HG03575 (cell line): ENCODE data around the gene ATG9B.

Source experiments
- ATAC-seq: cut with Tn5 transposase; IDR thresholded peaks from one replicate; pipeline ENCODE4 v1.9.1; 2021; ENCODE audit not compliant: unreplicated experiment, insufficient number of reproducible peaks, low FRiP score; ENCODE audit errors: extremely low read depth

The ATG9B gene

DNA sequence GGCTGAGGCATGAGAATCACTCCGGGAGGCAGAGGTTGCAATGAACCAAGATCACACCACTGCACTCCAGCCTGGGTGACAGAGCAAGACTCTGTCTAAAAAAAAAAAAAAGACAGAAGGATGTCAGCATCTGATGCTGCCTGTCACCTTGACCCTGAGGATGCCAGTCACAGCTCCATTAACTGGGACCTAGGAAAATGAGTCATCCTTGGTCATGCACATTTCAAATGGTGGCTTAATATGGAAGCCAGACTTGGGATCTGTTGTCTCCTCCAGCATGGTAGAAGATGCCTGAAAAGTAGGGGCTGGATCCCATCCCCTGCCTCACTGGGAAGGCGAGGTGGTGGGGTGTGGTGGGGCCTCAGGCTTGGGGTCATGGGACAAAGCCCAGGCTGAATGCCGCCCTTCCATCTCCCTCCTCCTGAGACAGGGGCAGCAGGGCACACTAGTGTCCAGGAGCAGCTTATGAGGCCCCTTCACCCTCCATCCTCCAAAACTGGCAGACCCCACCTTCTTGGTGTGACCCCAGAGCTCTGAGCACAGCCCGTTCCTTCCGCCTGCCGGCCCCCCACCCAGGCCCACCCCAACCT is 32.1 kb downstream of the ATG9B start:
- no peak for ATAC-seq

DNA sequence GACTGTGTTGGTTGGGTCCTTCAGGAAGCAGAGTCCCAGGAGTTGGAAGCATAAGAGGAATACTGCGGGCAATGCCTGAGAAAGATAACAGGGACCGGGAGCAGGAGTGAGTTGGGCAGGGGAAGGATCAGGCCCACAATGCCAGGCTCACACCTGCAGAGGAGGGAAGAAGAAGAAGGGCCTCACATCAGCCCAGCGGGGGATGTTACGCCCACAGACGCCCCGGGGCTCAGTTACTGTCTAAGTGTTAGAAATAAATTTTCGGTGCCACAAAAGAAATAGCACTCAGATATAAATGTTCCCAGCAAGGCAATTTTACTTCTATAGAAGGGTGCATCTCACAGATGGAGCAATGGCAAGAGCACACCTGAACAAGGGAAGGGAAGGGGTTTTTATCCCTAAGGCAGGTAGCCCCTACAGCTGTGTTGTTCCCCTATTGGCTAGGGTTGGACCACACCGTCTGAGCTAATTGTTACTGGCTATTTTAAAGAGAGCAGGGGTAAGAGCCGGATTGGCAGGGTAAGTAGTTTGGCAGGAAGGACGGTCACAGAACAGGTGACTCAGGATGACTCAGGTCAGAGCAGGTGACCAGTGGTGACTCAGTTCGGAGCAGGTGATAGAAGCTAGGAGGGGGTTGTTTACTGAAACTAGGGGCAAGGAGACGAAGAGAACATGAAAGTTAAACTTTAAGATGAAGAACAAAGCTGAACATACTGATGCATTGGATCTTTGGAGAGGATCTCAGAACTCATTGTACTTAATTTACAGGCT is 33.7 kb downstream of the ATG9B start, which contains the start of gene NOS3:
Gene NOS3 (plus strand): TSS at position 602 of the 771 bp plus-strand sequence. CDS start 2,787 bp downstream, outside the sequence.
- no peak for ATAC-seq

DNA sequence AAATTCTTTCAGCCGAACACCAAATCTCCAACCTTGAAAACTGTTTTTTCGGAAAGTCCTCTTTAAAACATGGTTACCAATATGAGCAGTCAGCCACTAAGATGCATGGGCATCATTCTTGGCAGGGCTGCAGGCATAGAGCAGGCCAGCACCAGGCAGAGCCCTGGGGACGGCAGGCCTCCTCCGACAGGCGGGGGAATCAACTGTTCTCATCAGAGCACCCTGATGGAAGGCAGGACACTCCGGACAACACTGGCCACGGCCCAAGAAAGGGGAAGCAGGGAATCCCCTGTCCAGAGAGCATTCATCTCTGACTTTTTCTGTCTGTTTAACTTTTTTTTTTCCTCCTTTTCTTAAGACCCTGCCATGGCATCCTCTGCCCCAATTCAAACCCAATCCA is 34.8 kb downstream of the ATG9B start:
- no peak for ATAC-seq

DNA sequence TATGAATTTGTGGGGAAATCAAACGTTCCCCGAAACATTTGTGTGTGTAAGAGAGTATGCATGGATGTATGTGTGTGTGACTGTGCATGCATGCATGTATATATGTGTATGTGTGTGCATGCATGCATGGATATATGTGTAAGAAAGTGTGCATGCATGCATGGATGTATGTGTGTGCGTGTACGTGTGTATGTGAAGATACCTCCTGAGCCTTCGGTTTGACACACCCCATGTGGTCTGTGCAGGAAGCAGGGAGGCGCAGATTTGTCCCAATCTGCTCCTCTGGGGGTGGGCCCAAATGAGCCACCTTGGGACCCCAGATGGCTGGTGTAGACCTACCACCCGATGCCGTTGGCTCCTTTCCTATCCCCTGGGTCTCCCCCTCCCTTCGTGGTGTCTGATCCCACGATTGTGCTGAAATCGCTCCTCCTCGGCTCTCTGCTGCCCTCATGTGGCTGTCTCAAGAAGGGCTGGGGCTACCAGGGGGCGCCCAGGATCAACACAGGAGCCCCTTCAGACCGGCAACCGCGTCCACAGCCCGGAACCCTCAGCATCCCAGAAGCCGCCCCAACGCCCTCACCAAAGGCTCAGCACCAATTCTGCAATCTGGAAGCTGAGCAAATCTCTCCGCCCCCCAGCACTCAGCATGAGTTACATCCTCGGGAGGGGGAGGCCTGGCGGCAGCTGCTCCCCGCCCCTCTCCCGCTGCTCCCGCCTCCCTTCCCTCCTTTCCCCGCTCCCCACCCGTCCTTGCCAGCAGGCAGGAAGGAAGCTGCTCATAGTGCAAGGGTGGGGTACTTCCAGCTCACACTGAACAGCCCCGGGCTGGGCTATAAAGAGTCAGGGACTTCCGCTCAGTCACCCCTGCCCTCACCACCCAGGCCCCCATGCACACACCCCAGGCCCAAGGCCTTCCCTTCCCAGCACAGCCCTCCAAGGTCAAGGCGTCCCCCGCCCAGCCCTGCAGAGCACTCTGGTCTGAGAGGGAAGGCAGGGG is 35.8 kb downstream of the ATG9B start:
- ATAC-seq, result no peak

DNA sequence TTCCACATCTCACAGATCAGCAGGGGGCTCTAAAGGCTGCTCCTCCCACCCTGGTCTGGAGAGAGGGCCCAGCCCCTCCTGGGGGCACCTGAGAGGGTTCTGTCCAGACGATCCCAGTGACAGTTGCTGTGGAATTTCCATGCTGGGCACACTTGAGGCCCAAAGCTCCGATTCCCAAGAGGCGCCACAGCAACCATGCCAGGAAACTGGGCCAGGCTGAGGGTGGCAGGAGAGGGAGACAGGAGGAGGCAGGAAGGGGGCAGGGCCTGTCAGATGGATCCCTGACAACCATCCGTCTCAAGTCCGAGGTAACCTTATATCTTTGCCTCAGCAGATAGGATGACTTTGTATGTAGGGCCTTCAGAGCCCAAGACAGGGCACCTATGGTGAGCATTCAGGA is 37.7 kb downstream of the ATG9B start:
- ATAC-seq, result no peak

DNA sequence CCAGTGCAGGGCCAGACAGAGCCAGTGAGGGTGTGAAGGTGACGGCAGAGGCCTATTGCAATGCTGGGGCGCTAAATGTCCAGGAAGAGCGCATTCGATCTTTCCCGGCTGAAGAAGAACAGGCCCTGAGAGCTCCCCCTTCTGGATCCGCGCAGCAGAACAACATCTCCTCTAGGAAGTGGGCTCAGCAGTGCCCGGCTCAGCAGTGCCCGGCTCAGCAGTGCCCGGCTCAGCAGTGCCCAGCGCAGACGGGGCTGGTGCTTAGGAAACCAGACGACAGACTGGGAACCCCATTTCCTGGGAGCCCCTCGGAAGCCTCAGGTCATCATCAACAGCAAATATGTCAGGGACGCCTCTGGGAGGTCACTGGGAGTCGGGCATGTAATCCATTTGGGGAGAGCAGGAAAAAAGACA is 38.2 kb downstream of the ATG9B start:
- ATAC-seq, result no peak

DNA sequence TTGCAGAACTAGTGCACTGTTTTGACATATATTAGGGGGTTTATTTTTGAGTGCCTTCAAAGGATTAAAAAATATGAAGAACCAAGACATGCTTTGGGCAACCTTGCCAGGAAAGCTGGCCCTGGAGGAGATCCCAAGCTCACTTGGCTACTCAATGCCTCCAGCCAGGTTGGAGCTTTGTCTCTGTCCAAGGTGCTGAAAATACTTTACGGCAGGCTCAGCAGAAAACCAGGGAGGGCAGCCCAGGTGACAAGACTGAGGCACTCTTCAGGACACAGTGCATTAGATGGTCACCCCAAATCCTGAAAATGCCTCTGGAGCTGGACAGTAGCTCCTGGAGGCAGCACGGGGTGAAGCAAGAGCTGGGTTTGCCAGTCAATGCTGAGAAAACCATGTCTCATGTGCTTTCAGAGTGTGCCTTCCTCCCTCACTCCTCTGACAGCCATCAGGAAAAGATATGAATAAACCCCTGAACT is 40.4 kb downstream of the ATG9B start:
- no peak for ATAC-seq

DNA sequence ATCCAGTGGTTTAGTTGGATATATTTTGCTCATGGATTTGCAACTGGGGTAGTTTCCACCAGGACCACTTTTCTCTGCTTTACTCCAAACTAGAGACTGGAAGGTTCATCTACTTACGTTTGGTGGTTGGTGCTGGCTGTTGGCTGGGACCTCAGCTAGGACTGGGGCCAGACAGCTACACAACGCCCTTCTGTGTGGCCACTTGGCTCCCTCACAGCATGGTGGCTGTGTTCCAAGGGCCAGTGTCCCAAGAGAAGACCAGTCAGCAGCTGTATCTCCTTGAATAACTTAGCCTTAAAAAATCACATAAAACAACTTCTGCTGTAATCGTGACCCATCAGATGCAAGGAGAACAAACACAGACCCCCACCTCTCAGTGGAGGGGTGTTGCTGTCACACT is 41.9 kb downstream of the ATG9B start:
- ATAC-seq, result no peak

DNA sequence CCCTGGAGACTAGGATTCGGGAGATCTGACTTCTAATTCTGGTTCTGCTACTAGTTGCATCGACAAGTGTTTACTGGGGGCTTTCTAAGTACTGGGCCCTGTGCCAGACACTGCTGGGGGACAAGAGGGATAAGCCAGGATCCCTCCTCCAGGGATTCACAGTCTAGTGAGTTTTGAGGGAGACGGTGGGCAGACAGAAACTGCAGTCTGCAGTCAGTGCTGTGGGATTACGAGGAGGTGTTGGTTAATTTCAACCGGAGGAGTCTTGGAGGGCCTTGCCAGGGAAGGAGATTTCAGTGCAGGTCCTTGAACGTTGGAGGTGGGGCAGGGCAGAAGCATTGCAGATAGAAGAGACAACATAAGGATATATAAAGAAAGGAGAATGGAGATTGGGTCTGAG is 42.6 kb downstream of the ATG9B start:
- ATAC-seq, result no peak

DNA sequence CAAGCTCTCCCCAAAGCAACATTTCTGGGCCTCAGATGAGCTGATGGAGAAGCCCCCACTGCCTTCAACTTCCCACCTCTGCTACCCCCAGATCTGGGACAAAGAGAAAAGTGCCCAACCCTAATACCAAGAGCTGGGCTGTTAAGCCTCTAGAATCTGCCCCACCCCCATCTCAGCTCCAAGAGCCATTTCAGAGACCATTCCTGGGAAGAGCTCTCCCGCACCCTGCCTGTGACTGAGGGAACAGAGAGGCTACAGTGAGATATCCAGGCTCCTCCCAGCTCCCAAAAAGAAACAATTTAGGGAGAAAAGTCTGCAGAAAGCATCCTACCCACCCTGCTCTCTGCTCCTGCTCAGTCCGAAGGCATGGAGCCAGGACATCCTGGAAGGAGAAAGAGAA is 43.6 kb downstream of the ATG9B start:
- no peak for ATAC-seq

DNA sequence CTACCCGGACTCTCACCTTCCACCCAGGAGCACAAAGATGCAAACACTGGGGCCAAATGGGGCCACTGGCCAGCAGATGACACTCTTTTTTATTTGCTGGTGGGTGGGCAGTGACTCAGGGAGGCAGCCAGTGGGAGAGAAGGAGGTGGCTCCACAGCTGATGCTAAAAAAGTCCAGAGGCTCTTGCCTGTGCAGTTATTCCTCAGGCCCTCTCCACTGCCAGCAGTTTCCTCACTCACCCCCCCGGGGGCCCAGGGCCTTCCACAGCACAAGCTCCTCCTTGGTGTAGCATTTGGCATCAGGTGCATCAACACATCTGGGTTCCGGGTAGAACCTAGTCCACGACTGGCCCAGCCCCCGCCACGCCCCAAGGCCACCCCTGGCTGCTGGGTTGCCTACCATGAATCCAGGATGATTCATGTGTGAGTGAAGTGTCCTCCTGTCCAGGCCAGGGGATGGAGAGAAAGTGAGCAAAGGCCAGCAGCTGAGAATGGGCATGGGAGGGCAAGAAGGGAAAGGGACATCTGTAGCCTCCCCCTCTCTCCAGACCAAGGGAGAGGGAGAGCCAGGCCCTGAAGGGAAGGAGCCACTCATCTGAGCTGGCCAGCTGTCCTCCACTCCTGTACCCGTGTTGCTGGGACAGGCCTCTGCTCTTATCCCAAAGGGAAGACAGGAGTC is 44.4 kb downstream of the ATG9B start:
- ATAC-seq, result no peak

DNA sequence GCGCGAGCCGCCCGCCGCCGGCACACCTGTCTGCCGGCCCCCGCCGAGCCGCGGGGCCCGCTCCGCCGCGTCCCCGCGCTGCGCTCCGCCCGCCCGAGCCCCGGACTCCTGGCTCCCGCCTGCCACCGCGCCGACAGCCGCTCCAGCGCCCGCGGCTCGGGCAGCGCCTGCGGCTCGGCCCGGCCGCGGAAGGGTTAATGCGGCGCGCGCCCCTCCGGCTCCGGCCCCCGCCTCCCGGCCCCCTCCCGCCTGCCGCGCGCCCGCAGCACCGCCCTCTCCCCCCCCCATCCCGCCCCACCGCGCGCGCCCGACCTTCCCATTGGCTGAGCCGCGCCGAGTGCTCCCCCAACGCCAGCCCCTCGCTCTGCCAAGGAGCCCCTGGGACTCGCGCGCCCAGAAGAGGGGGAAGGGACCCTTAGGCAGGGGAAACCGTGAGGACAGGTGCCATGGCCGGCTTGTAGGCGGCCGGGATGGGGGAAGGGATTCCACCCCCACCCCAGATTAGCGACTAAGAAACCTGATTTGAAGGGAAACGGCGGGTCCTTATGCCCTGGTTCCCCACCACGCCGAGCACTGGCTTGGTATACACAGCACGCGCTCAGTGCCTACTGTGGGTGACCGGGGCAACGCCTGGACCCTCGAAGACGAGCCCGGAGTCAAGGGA is 46.0 kb downstream of the ATG9B start, which contains the start of gene KCNH2:
Gene KCNH2 (minus strand): TSS at position 196 of the 664 bp plus-strand sequence. CDS start 408 bp downstream, outside the sequence.
- ATAC-seq, result no peak

DNA sequence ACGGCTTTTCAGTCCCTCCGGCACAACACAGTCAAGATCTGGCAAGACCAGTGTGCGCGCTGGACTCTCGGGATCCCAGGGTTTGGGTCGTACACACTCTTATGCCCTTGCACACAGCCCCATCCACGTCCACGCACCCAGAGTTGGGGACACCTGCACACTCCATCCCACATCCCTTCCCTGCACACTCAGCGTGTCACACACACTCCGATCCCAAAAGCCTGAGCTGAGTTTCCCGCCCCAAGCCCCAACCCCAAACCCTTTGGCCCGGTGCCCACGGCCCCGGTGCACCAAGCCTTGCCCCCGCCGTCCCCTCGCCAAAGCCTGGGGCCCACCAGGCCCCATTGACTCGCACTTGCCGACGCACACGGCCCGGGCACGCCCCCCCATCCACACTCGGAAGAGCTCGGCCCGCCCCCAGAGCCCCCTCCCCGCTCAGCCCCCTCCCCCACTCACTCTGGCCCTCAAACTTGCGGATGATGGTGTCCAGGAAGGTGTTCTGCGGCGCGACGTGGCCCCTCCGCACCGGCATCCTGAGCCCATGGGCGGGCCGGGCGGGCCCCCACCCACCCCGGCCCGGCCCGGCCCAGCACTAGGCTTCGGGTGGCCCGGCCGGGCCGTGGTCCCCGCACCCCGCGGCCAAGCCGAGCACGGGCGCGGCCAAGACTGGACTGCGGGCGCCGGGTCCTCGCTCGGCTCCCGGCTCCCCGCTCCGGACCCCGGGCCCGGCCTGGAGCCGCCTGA is 46.7 kb downstream of the ATG9B start:
- no peak for ATAC-seq

DNA sequence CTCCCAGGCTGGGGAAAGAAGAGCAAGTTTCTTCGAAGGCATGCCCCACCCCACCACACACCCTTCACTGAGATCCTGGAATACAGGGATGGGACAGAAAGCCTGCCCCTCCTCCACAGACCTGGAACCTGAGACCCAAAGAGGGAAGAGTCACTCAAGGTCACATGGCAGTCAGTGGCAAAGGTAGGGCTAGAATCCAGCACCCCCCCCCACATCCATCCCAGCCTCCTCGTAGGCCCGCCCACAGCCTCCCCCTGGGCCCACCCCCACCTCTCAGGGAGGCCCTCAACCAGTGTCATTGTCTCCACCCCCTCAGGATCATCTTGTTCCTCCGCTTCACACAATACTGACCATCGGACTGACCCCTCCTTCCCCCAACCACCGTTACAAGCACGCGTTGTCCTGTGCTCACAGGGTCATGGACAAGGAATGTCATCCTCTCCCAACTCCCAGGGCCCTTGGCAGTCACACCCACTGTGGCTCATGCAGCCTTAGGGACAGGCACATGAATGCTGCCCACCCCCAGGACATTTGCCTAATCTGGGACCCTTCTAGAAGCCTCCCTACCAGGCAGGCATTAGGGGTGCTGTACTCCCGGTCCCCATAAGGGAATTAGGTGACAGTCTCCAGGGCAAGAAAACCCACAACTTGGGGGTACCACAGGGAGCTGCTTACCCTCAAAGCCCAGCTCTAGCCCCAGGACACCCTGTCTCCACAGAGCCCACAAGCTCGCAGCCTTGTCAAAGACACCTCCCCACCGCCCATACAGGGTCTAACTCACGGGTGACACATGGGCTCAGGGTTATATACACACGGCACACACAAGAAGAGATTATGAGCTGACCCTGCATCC is 47.5 kb downstream of the ATG9B start:
- ATAC-seq, result no peak

DNA sequence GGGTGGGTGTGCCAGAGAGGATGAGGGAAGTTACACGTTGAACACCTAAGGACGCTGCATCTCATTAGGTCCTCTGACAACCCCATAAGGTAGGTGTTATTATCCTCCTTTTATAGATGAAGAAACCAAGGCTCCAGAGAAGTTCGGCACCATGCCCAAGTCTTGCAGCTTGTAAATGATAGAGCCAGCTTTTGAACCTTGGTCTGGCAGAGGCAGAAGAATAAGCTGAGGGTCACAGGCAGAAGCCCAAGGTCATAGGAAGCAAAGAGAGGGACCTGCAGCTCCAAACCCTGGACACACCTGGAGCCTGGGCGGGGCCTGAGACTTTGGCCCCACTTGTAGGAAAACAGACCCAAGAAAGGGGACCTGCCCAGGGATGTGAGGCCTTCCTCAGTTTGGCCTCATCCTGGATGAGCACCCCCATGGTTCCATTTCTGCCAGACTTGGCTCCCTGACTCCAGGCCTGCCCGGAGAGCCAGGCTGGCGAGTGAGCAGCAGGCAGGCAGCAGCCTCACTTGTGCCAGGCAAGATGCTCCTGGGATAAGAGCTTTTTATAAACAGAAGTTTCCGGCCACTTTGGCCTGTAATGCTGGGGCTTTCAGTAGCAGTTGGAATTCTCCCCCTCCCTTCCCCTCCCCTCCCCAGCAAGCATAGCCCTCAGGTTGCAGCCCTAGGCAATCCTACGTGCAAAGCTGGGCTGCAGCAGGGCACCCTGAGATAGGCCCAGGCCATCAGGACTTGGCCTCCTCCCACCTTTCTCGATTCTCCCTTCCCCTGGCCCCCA is 48.6 kb downstream of the ATG9B start:
- no peak for ATAC-seq
